ENCODE data around the gene CSMD2.

Gene CSMD2

DNA sequence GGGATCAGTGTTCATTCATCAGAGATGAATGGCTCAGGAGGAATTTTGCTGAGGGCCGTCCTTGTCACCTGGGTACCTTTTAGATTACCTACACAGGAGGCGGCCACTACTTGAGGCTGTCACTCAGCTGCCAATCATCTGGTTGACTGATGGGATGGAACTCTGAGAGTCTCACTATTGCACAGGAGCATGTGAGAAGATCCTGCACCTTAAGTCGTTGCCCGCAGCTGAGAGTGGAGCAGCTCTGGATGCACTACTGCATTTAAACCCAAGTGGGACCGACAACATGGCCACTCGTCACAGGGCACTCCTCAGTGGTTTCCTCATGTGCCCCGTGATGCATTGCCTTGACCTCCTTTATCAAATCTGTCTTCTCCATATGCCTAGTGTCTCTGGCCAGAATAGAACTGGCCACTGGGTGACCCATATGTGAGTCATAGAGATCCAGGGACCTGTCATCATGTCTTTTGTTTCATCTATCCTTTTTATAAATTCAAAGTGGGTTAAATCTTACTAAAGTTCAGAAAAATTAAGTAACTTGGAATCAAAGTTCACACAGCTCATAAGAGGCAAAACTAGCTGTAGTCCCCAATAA lies 527.1 kb downstream of the CSMD2 start:
- H2BK15ac ChIP-seq (ENCODE audit: low read depth, poor library complexity, severe bottlenecking), result no peak overlapping the region
- no peak overlapping the region for H2AFZ ChIP-seq (ENCODE audit: low read depth, low read length)
- no peak overlapping the region for H3K4ac ChIP-seq (ENCODE audit: low read depth in 1 of 2, low read length in 2 of 2)
- no peak overlapping the region for H2BK120ac ChIP-seq (ENCODE audit: low read depth, low read length)
- H3K79me1 ChIP-seq (replicated peaks; ENCODE audit: low read length, poor library complexity, severe bottlenecking), result no peaks in the 10 kb centered on the region
- no peak overlapping the region for H3K14ac ChIP-seq (ENCODE audit: low read length in 2 of 2)
- no peak overlapping the region for H3K4me3 ChIP-seq (ENCODE audit: insufficient read depth in 1 of 2, low read depth in 1 of 2, low read length in 2 of 2)
- no peak overlapping the region for H3K27ac ChIP-seq (ENCODE audit: low read length, poor library complexity, severe bottlenecking)
- H4K91ac ChIP-seq (ENCODE audit: low read length), result no peak overlapping the region
- H2AK5ac ChIP-seq (ENCODE audit: low read length, severe bottlenecking), result no peak overlapping the region
- H3K4me2 ChIP-seq (ENCODE audit: low read length, poor library complexity, severe bottlenecking), result no peak overlapping the region
- H2BK5ac ChIP-seq (ENCODE audit: low read depth, low read length, poor library complexity, severe bottlenecking), result no peak overlapping the region
- no peak overlapping the region for H3K23ac ChIP-seq (ENCODE audit: low read length in 2 of 2)
- H3K18ac ChIP-seq (ENCODE audit: low read depth in 1 of 2, low read length in 2 of 2), result no peak overlapping the region
- H3K4me1 ChIP-seq (ENCODE audit: control insufficient read depth, insufficient read depth, low read depth, low read length), result no peaks in the 10 kb centered on the region
- peaks cover 0 to 3% of the 10 kb centered on the region in 2 experiments for H3K36me3 ChIP-seq (ENCODE audit: control insufficient read depth in 1 of 2, insufficient read depth in 2 of 2, low read depth in 1 of 2, low read length in 2 of 2)
- no peak for DNase-seq
- no peaks in the 10 kb centered on the region for H3K9me3 ChIP-seq (ENCODE audit: control insufficient read depth, low read length)
- H3K9ac ChIP-seq (ENCODE audit: low read length), result no peak overlapping the region
- no peak overlapping the region for H4K8ac ChIP-seq (ENCODE audit: low read length)
- WGBS, result 82% methylated on average over 7 of the region's 7 CpGs
- peaks cover 4 to 11% of the 10 kb centered on the region in 2 experiments for H3K27me3 ChIP-seq (ENCODE audit: control insufficient read depth in 1 of 2, insufficient read depth in 1 of 2, low read length in 2 of 2)
- no peak overlapping the region for H2BK12ac ChIP-seq (ENCODE audit: low read length in 2 of 2)

DNA sequence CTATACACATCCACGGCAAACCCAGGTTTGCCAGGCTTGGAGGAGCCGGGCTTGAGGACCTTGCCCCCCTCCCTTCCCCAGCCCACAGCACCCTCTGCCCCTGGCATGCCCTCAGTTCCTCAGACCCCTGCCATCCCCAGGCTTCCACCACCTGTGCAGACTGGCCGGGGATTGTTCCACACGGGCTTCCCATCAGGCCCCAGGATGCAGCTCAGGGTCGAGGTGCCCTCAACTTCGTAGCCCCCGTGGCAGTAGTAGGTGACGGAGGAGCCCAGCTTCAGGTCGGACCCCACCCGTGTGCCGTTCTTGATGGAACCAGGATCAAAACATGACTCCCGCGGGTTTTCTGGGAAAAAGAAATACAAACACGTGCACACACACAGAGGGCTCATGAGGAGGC lies 528.8 kb downstream of the CSMD2 start:
- no peak overlapping the region for H3K4me2 ChIP-seq (ENCODE audit: low read length, poor library complexity, severe bottlenecking)
- no peaks in the 10 kb centered on the region for H3K4me1 ChIP-seq (ENCODE audit: control insufficient read depth, insufficient read depth, low read depth, low read length)
- H2AFZ ChIP-seq (ENCODE audit: low read depth, low read length), result no peak overlapping the region
- no peak overlapping the region for H2BK12ac ChIP-seq (ENCODE audit: low read length in 2 of 2)
- no peak overlapping the region for H3K4me3 ChIP-seq (ENCODE audit: insufficient read depth in 1 of 2, low read depth in 1 of 2, low read length in 2 of 2)
- no peak overlapping the region for H3K4ac ChIP-seq (ENCODE audit: low read depth in 1 of 2, low read length in 2 of 2)
- no peak overlapping the region for H2AK5ac ChIP-seq (ENCODE audit: low read length, severe bottlenecking)
- peaks cover 4 to 11% of the 10 kb centered on the region in 2 experiments for H3K27me3 ChIP-seq (ENCODE audit: control insufficient read depth in 1 of 2, insufficient read depth in 1 of 2, low read length in 2 of 2)
- H3K9me3 ChIP-seq (ENCODE audit: control insufficient read depth, low read length), result no peaks in the 10 kb centered on the region
- H4K8ac ChIP-seq (ENCODE audit: low read length), result no peak overlapping the region
- WGBS, result 82% methylated on average over 14 of the region's 14 CpGs
- no peak overlapping the region for H2BK5ac ChIP-seq (ENCODE audit: low read depth, low read length, poor library complexity, severe bottlenecking)
- H2BK15ac ChIP-seq (ENCODE audit: low read depth, poor library complexity, severe bottlenecking), result no peak overlapping the region
- no peak overlapping the region for H3K23ac ChIP-seq (ENCODE audit: low read length in 2 of 2)
- H4K91ac ChIP-seq (ENCODE audit: low read length), result no peak overlapping the region
- no peak overlapping the region for H3K14ac ChIP-seq (ENCODE audit: low read length in 2 of 2)
- no peak overlapping the region for H3K9ac ChIP-seq (ENCODE audit: low read length)
- no peak overlapping the region for H3K18ac ChIP-seq (ENCODE audit: low read depth in 1 of 2, low read length in 2 of 2)
- H3K79me1 ChIP-seq (replicated peaks; ENCODE audit: low read length, poor library complexity, severe bottlenecking), result no peaks in the 10 kb centered on the region
- peaks cover 0 to 3% of the 10 kb centered on the region in 2 experiments for H3K36me3 ChIP-seq (ENCODE audit: control insufficient read depth in 1 of 2, insufficient read depth in 2 of 2, low read depth in 1 of 2, low read length in 2 of 2)
- no peak overlapping the region for H3K27ac ChIP-seq (ENCODE audit: low read length, poor library complexity, severe bottlenecking)
- no peak for DNase-seq
- no peak overlapping the region for H2BK120ac ChIP-seq (ENCODE audit: low read depth, low read length)

DNA sequence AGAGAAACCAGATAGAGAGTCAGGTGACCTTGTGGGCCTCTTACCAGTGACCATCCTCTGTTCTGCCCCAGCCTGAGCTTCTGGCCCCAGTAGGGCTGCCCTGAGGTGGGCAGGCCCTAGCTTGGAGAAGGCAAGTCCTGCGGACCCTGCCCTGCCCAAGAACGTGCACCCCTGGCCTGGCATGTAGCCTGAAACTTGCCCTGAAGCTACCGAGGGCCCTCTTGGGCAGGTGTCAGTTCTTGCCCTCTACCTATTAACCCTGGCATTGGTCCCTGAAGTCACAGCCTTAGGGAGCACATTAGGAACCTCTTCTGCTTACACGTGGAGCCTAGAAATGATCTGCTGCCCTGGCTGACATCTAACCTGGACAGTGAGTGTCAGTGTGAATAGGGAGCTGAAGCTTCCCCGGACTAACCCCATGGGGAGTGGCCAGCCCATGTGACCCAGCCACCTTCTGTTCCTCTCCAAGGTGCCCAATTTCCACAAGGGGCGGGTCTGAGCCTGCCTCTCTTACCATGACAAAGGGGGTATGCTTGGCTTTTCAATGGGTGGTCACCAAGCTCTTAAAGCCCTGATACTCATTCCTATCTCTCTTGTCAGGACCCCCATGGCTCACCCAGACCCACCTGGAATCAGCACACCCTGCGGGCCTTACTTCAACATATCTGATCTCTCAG lies 529.6 kb downstream of the CSMD2 start:
- no peak overlapping the region for H4K8ac ChIP-seq (ENCODE audit: low read length)
- H2AFZ ChIP-seq (ENCODE audit: low read depth, low read length), result no peak overlapping the region
- no peak overlapping the region for H2BK120ac ChIP-seq (ENCODE audit: low read depth, low read length)
- H4K91ac ChIP-seq (ENCODE audit: low read length), result no peak overlapping the region
- H3K4ac ChIP-seq (ENCODE audit: low read depth in 1 of 2, low read length in 2 of 2), result no peak overlapping the region
- no peak overlapping the region for H2BK12ac ChIP-seq (ENCODE audit: low read length in 2 of 2)
- H3K4me1 ChIP-seq (ENCODE audit: control insufficient read depth, insufficient read depth, low read depth, low read length), result no peaks in the 10 kb centered on the region
- DNase-seq, result no peak
- no peak overlapping the region for H3K27ac ChIP-seq (ENCODE audit: low read length, poor library complexity, severe bottlenecking)
- H3K9me3 ChIP-seq (ENCODE audit: control insufficient read depth, low read length), result no peaks in the 10 kb centered on the region
- H3K18ac ChIP-seq (ENCODE audit: low read depth in 1 of 2, low read length in 2 of 2), result no peak overlapping the region
- H3K4me3 ChIP-seq (ENCODE audit: insufficient read depth in 1 of 2, low read depth in 1 of 2, low read length in 2 of 2), result no peak overlapping the region
- WGBS, result 50% methylated on average over 6 of the region's 7 CpGs
- peaks cover 4 to 11% of the 10 kb centered on the region in 2 experiments for H3K27me3 ChIP-seq (ENCODE audit: control insufficient read depth in 1 of 2, insufficient read depth in 1 of 2, low read length in 2 of 2)
- no peak overlapping the region for H3K4me2 ChIP-seq (ENCODE audit: low read length, poor library complexity, severe bottlenecking)
- H2BK15ac ChIP-seq (ENCODE audit: low read depth, poor library complexity, severe bottlenecking), result no peak overlapping the region
- H3K36me3 ChIP-seq (ENCODE audit: control insufficient read depth in 1 of 2, insufficient read depth in 2 of 2, low read depth in 1 of 2, low read length in 2 of 2), result peaks cover 0 to 3% of the 10 kb centered on the region in 2 experiments
- H2AK5ac ChIP-seq (ENCODE audit: low read length, severe bottlenecking), result no peak overlapping the region
- H3K14ac ChIP-seq (ENCODE audit: low read length in 2 of 2), result no peak overlapping the region
- H3K9ac ChIP-seq (ENCODE audit: low read length), result no peak overlapping the region
- H3K79me1 ChIP-seq (replicated peaks; ENCODE audit: low read length, poor library complexity, severe bottlenecking), result no peaks in the 10 kb centered on the region
- no peak overlapping the region for H2BK5ac ChIP-seq (ENCODE audit: low read depth, low read length, poor library complexity, severe bottlenecking)
- H3K23ac ChIP-seq (ENCODE audit: low read length in 2 of 2), result no peak overlapping the region

DNA sequence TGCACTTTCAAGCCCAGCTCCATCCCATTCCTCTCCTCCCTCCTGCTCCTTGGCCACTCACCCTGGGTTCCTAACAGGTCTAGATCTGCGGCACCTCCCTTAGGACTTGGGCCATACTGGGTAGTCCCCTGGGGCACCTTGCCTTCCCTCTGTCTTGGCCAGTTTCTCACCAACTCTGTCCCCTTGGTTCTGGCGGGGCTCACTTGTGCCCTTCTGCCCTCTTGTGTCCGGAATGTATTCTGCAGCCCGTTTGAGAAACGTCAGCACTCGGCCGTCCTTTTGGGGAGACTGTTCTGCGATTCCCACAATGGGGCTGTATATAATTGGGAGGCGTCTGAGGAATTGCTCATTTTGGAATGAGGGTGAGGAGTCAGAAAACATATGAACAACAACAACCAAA lies 530.2 kb downstream of the CSMD2 start:
- Histone ChIP-seq H2BK12ac (ENCODE audit: low read length in 2 of 2) (no peak overlapping the region), H3K79me1 (replicated peaks; ENCODE audit: low read length, poor library complexity, severe bottlenecking) (no peaks in the 10 kb centered on the region), H3K4me1 (ENCODE audit: control insufficient read depth, insufficient read depth, low read depth, low read length) (no peaks in the 10 kb centered on the region), H3K4me3 (ENCODE audit: insufficient read depth in 1 of 2, low read depth in 1 of 2, low read length in 2 of 2) (no peak overlapping the region), H2BK15ac (ENCODE audit: low read depth, poor library complexity, severe bottlenecking) (no peak overlapping the region), H3K4me2 (ENCODE audit: low read length, poor library complexity, severe bottlenecking) (no peak overlapping the region), H2BK120ac (ENCODE audit: low read depth, low read length) (no peak overlapping the region), H2BK5ac (ENCODE audit: low read depth, low read length, poor library complexity, severe bottlenecking) (no peak overlapping the region), H4K91ac (ENCODE audit: low read length) (no peak overlapping the region), H3K18ac (ENCODE audit: low read depth in 1 of 2, low read length in 2 of 2) (no peak overlapping the region), H3K23ac (ENCODE audit: low read length in 2 of 2) (no peak overlapping the region), H3K9me3 (ENCODE audit: control insufficient read depth, low read length) (no peaks in the 10 kb centered on the region), H3K14ac (ENCODE audit: low read length in 2 of 2) (no peak overlapping the region), H3K27me3 (ENCODE audit: control insufficient read depth in 1 of 2, insufficient read depth in 1 of 2, low read length in 2 of 2) (peaks cover 4 to 11% of the 10 kb centered on the region in 2 experiments), H3K4ac (ENCODE audit: low read depth in 1 of 2, low read length in 2 of 2) (no peak overlapping the region), H2AFZ (ENCODE audit: low read depth, low read length) (no peak overlapping the region), H3K9ac (ENCODE audit: low read length) (no peak overlapping the region), H3K36me3 (ENCODE audit: control insufficient read depth in 1 of 2, insufficient read depth in 2 of 2, low read depth in 1 of 2, low read length in 2 of 2) (peaks cover 0 to 3% of the 10 kb centered on the region in 2 experiments), H3K27ac (ENCODE audit: low read length, poor library complexity, severe bottlenecking) (no peak overlapping the region), H4K8ac (ENCODE audit: low read length) (no peak overlapping the region), H2AK5ac (ENCODE audit: low read length, severe bottlenecking) (no peak overlapping the region)
- 40% methylated on average over 6 of the region's 9 CpGs for WGBS
- no peak for DNase-seq
